Choroid plexus epithelial cell (primary cell): Measurements from ENCODE around the gene TEDC2.
A peak's percentile ranks its signal among the peaks of the same experiment; 100 is the strongest.

Source experiments
- DNase-seq: peaks from one replicate; pipeline ENCODE4 v3.0.0-alpha.2; 2010; ENCODE audit warnings: low read depth
- H3K4me3 ChIP-seq: 2 replicates; pipeline ENCODE4 v1.5.1; 2011; ENCODE audit warnings: low read depth, mild to moderate bottlenecking, control low read depth, low read length, moderate library complexity
- TF ChIP-seq, protein P1 (sequence below): conservative IDR thresholded peaks from 2 replicates; pipeline ENCODE4 v1.5.1; 2011; ENCODE audit warnings: low read depth, mild to moderate bottlenecking, control low read depth, inconsistent platforms, low read length, moderate library complexity

The TEDC2 gene

GRCh38 chr16:2470603-2471015 lies 10.7 kb downstream of the TEDC2 start:
- DNase-seq = no peak
- no peak overlapping the region for H3K4me3 ChIP-seq
- TF ChIP-seq, protein P1, sequence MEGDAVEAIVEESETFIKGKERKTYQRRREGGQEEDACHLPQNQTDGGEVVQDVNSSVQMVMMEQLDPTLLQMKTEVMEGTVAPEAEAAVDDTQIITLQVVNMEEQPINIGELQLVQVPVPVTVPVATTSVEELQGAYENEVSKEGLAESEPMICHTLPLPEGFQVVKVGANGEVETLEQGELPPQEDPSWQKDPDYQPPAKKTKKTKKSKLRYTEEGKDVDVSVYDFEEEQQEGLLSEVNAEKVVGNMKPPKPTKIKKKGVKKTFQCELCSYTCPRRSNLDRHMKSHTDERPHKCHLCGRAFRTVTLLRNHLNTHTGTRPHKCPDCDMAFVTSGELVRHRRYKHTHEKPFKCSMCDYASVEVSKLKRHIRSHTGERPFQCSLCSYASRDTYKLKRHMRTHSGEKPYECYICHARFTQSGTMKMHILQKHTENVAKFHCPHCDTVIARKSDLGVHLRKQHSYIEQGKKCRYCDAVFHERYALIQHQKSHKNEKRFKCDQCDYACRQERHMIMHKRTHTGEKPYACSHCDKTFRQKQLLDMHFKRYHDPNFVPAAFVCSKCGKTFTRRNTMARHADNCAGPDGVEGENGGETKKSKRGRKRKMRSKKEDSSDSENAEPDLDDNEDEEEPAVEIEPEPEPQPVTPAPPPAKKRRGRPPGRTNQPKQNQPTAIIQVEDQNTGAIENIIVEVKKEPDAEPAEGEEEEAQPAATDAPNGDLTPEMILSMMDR = no peak

GRCh38 chr16:2471016-2471652 lies 11.2 kb downstream of the TEDC2 start, which contains the start of gene NTN3:
Gene NTN3, plus strand, starts transcription at chr16:2471297. Its CDS starts 405 bp downstream, at chr16:2471702.
- DNase-seq = no peak
- H3K4me3 ChIP-seq = peak within 1 kb of the TSS; percentile 31

DNA sequence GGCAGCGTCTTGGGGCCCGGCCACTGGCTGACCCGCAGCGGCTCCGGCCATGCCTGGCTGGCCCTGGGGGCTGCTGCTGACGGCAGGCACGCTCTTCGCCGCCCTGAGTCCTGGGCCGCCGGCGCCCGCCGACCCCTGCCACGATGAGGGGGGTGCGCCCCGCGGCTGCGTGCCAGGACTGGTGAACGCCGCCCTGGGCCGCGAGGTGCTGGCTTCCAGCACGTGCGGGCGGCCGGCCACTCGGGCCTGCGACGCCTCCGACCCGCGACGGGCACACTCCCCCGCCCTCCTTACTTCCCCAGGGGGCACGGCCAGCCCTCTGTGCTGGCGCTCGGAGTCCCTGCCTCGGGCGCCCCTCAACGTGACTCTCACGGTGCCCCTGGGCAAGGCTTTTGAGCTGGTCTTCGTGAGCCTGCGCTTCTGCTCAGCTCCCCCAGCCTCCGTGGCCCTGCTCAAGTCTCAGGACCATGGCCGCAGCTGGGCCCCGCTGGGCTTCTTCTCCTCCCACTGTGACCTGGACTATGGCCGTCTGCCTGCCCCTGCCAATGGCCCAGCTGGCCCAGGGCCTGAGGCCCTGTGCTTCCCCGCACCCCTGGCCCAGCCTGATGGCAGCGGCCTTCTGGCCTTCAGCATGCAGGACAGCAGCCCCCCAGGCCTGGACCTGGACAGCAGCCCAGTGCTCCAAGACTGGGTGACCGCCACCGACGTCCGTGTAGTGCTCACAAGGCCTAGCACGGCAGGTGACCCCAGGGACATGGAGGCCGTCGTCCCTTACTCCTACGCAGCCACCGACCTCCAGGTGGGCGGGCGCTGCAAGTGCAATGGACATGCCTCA lies 12.0 kb downstream of the TEDC2 start:
- H3K4me3 ChIP-seq = peak overlapping the region; percentile 31
- no peak for DNase-seq
- TF ChIP-seq, protein P1 = no peak

More at GRCh38 chr16:2471016-2471652, 11.2 kb downstream of the TEDC2 start, which contains the start of gene NTN3:
- TF ChIP-seq, protein P1 = no peak

- no peak for DNase-seq
- TF ChIP-seq, protein P1 = no peak
- no peak overlapping the region for H3K4me3 ChIP-seq
Observed at GRCh38 chr16:2472488-2472864, 12.6 kb downstream of the TEDC2 start.

GRCh38 chr16:2472885-2473445 lies 13.1 kb downstream of the TEDC2 start:
- no peak overlapping the region for H3K4me3 ChIP-seq
- TF ChIP-seq, protein P1 = no peak
- DNase-seq = no peak

DNA sequence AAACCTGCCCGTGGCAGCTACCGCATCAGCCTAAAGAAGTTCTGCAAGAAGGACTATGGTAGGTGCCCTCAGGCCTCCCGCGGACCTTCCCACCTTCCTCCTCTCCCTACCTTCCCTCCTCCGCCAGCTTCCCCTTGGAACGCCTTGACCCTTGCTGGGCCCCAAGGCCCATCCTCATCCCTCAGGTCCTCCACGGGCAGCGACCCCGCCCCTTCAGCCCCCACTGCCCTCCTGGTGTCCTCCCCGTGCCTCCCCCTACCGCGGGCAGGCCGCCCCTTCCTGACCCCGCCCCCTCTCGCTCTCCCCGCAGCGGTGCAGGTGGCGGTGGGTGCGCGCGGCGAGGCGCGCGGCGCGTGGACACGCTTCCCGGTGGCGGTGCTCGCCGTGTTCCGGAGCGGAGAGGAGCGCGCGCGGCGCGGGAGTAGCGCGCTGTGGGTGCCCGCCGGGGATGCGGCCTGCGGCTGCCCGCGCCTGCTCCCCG lies 13.6 kb downstream of the TEDC2 start:
- no peak for DNase-seq
- TF ChIP-seq, protein P1 = no peak
- H3K4me3 ChIP-seq = peak overlapping the region; percentile 24
